ENCODE measurements around the gene C12orf57. TPM values are rescaled to one million over a fixed set of nuclear protein-coding genes. Genes with fewer than 3 reads are reported as not detected.

C12orf57 gene
- total and polyA plus RNA-seq, 9 of the 15 experiments (the other 6 are each of a cell fraction or from before 2014, with no cell fraction given): 26.7 to 191 (median 107) TPM

DNA sequence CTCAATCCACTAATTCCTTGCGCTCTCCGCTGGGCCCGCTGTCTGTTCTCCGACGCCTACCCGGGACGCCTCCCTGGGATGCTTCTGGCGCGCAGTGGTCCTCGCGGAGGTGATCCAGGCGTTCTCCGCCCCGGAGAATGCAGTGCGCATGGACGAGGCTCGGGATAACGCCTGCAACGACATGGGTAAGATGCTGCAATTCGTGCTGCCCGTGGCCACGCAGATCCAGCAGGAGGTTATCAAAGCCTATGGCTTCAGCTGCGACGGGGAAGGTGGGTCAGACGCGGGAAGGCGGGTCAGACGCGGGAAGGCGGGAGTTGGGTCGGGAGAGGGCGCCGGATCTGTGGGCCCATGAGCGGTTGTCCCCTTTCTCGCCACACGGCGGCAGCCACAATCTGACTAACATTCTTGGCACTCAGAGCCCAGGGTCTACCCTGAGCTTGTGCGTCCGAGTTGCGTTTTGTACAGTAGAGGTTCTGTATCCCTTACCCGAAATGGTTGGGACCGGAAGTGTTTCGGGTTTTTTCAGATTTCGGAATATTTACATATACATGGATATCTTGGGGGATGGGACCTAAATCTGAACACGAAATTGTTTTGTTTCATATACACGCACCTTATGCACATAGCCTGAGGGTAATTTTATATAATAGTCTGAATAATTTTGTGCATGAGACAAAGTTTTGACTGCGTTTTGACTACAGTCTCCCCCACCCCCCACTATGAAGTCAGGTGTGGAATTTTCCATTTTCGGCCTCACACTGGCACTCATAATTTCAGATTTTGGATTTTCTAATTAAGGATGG lies 762 bp downstream of the C12orf57 start (continued):
- TF ChIP-seq, protein P1, sequence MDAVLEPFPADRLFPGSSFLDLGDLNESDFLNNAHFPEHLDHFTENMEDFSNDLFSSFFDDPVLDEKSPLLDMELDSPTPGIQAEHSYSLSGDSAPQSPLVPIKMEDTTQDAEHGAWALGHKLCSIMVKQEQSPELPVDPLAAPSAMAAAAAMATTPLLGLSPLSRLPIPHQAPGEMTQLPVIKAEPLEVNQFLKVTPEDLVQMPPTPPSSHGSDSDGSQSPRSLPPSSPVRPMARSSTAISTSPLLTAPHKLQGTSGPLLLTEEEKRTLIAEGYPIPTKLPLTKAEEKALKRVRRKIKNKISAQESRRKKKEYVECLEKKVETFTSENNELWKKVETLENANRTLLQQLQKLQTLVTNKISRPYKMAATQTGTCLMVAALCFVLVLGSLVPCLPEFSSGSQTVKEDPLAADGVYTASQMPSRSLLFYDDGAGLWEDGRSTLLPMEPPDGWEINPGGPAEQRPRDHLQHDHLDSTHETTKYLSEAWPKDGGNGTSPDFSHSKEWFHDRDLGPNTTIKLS (IDR thresholded peaks at IDR 0.05; ENCODE audit: borderline replicate concordance, low read depth): no peak
- TF ChIP-seq, protein P2, sequence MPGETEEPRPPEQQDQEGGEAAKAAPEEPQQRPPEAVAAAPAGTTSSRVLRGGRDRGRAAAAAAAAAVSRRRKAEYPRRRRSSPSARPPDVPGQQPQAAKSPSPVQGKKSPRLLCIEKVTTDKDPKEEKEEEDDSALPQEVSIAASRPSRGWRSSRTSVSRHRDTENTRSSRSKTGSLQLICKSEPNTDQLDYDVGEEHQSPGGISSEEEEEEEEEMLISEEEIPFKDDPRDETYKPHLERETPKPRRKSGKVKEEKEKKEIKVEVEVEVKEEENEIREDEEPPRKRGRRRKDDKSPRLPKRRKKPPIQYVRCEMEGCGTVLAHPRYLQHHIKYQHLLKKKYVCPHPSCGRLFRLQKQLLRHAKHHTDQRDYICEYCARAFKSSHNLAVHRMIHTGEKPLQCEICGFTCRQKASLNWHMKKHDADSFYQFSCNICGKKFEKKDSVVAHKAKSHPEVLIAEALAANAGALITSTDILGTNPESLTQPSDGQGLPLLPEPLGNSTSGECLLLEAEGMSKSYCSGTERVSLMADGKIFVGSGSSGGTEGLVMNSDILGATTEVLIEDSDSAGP (CRISPR knock-in tag; IDR thresholded peaks at IDR 0.05): no peak
- TF ChIP-seq NBN (IDR thresholded peaks at IDR 0.05; ENCODE audit: low read depth) (no peak; the same call in 1 of the 2 replicates), TOE1 (IDR thresholded peaks at IDR 0.05; ENCODE audit: borderline replicate concordance) (no peak), TOE1 (CRISPR knock-in tag; IDR thresholded peaks at IDR 0.05; ENCODE audit: borderline replicate concordance, low read depth) (no peak), HCFC1 (IDR thresholded peaks at IDR 0.05; ENCODE audit: low read depth, low read length) (no peak), CTCF (IDR thresholded peaks at IDR 0.05 in 2 of 3, conservative IDR thresholded peaks at IDR 0.05 in 1 of 3; ENCODE audit: insufficient read depth in 2 of 3, low read depth in 1 of 3, low read length in 3 of 3) (peak; percentile 84 to 98 (median 92); a peak in 5 of 6 replicates), ZNF184 (CRISPR knock-in tag; IDR thresholded peaks at IDR 0.05) (no peak), FOS (IDR thresholded peaks at IDR 0.05; ENCODE audit: extremely low read depth, insufficient read length) (no peak), NCOA6 (IDR thresholded peaks at IDR 0.05) (no peak), DACH1 (IDR thresholded peaks at IDR 0.05; ENCODE audit: partially characterized antibody) (no peak), JUN (IDR thresholded peaks at IDR 0.05; ENCODE audit: borderline replicate concordance, low read depth, low read length) (0 out of 2 replicates have a peak, but pooled peaks have one; percentile 53), JUN (CRISPR knock-in tag; IDR thresholded peaks at IDR 0.05; ENCODE audit: borderline replicate concordance) (no peak), ZNF695 (CRISPR knock-in tag; IDR thresholded peaks at IDR 0.05) (no peak), PHF20 (IDR thresholded peaks at IDR 0.05; ENCODE audit: partially characterized antibody) (no peak), ZNF431 (CRISPR knock-in tag; IDR thresholded peaks at IDR 0.05) (peak; percentile 30; the same call in 1 of the 2 replicates), DPF2 (IDR thresholded peaks at IDR 0.05) (no peak), MTA1 (IDR thresholded peaks at IDR 0.05; ENCODE audit: borderline replicate concordance) (no peak)
- TF ChIP-seq, protein P3, sequence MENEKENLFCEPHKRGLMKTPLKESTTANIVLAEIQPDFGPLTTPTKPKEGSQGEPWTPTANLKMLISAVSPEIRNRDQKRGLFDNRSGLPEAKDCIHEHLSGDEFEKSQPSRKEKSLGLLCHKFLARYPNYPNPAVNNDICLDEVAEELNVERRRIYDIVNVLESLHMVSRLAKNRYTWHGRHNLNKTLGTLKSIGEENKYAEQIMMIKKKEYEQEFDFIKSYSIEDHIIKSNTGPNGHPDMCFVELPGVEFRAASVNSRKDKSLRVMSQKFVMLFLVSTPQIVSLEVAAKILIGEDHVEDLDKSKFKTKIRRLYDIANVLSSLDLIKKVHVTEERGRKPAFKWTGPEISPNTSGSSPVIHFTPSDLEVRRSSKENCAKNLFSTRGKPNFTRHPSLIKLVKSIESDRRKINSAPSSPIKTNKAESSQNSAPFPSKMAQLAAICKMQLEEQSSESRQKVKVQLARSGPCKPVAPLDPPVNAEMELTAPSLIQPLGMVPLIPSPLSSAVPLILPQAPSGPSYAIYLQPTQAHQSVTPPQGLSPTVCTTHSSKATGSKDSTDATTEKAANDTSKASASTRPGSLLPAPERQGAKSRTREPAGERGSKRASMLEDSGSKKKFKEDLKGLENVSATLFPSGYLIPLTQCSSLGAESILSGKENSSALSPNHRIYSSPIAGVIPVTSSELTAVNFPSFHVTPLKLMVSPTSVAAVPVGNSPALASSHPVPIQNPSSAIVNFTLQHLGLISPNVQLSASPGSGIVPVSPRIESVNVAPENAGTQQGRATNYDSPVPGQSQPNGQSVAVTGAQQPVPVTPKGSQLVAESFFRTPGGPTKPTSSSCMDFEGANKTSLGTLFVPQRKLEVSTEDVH (IDR thresholded peaks at IDR 0.05; ENCODE audit: low read depth, partially characterized antibody): peak; percentile 72
